Measurements from ENCODE around the gene MAP3K4.

MAP3K4 gene

DNA sequence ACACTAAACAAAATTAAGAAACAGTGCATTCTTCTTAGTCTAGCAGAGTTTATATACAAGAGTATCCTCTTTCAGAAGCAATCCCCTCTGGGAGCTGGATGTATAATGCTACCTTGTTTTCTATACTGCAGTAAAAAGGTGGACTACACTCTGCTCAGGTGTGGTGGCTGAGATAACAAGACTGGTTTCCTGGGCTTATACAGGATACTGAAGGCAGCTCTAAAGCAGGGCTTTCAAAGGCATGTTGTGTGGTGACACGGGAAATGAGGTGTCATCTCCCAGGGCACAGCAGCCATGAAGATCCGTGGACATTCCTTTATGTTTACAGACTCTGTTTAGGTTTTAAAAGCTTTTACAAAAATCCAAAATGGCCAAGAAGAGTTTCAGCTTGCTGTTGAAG lies 136.7 kb downstream of the MAP3K4 start:
- no peak for DNase-seq (ENCODE audit: low spot score)

DNA sequence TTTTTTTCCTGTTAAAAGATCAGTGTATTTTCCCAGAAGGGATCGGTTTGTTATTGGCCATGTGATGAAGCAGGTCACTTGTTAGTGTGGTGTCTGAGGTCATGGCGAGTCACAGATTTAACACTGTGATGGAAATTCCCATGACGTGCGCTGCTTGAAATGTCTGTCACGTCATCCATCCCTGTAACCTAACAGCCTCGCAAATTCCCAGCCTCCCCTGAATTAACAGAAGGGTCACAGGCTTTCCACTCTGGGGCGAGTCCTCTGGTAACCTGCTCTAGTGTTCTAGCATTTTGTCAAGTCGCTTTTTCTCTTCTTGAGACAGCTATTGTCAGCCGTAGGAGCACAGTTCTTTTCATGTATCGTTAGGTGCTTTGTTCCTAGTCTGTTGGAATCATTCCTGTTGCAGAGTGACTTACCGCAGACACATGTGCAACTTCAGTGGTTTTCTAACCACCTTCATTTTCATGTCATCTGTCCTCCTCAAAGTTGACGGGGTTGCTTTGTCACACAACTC lies 137.2 kb downstream of the MAP3K4 start:
- no peak for DNase-seq (ENCODE audit: low spot score)

DNA sequence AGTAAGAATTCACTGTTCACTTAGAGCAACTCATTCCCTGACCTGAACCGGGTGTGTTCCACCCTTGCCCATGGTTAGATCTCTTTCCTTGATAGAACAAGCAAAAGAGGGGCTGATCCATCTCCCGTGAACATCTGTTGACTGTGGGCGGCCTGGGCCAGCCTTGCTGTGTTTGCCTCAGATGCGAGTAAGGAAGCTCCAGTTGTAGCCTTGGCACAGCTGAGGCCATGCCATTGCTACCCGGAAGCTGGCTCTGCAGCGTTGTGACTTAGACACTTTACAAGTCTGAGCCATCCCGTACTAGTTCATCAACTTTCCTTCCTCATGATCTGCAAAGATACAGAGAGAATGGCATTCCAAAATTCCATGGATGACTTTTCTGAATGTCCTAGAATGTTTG lies 139.0 kb downstream of the MAP3K4 start:
- DNase-seq (ENCODE audit: low spot score), result no peak

DNA sequence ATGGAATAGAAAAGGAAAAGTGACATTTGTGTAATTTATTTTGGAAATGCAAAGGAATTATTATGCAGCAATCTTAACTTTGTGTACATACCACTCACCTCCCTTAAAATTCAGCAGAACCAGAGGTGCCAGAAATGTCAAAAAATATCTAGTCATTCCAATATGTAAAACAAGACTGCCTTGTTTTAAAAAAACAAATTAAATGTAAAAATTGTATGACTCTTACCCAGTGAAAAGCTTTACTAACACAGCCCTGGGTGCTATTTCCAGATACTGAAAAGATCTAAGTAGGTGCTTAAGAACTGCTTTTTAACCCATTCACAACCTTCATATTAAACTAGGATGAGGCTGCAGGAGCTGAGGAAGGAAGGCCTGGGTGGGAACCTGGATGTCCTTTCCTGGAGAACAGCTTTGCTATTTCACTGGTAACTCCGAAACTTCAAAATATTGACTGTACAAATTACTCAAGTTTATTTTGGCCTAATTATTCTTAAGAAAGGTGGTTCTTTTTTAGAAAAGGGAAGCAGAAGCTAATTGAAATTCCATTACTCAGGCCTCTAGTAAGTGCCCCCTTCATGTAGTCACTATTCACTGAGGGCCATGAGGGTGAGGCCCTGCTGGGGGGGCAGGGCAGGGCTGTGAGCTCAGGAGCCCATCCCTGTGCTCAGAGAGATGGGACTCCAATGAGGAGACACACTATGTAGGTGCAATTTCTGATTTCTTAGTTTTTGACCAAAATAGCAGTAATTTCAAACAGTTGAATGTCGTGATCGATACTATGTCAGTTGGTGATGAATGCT lies 139.6 kb downstream of the MAP3K4 start:
- DNase-seq (ENCODE audit: low spot score), result no peak

DNA sequence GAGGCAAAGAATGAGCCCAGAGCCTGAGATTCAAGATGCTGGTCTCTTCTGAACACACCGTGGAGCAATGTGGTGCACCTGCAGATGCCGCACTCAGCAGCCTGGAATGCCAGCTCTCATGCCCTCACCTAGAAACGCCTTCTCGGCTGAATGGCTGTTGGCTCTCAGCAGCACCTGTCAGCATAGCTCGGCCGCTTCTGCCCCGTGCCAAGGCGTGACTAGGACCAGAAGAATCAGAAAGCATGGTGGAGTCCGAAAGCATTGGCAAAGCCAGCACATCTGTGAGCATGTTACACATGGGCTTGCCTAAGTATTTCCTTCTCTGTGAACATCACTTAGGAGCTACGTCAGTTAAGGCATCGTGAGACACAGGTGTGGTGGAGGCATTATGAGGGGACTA lies 140.8 kb downstream of the MAP3K4 start:
- no peak for DNase-seq (ENCODE audit: low spot score)

DNA sequence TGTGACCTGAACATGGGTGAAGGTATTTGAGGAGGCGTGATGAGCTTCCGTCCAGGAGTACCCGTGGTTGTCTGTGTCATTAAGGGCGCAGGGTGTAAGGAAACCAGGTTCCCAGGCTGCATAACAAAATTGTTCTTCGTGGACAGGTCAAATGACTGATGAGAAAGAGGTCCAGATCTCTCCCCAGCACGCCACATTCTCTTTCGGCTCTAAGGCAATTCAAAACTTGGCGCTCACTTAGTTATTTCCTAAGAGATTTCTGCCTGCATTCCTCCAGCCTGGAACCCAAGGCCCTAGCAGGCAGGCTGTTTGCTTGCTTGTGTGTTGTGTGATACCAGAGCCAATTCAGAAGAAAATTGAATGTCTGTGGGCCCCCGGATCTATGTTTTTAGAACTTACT lies 142.4 kb downstream of the MAP3K4 start:
- no peak for DNase-seq (ENCODE audit: low spot score)

DNA sequence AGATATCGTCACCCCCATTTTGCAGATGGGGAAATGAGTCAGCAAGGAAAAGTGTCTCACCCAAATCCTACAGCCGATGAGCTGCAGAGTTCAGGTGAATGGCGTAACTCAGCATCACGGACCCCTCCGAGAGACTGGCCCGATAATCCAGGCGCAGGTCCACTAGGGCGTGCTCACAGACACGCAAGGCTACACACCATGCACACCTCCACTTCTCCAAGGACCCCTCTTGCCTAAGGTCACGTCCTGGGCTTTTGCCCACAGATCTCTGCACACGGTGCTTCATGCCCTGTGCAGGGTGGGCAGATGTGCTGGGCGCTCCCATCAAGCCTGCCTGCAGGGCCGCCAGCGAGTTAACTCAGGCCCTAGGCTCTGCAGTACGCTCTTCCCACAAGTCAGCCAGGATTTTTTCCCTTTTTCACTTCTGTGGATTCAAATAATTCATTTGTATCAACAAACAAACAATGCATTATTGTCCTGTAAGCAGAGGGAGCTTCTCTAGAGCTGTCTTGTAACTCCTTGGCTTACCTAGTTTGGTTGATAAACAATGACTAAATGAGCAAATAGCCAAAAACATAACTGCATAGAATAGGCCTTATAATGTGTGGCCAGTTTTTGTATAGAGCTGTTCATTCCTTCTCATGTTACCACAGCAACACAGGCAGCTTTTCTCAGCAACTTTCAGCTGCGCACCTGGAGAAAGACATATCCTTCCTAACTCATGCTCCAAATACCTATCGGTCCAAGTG lies 143.2 kb downstream of the MAP3K4 start:
- DNase-seq (ENCODE audit: low spot score), result no peak

DNA sequence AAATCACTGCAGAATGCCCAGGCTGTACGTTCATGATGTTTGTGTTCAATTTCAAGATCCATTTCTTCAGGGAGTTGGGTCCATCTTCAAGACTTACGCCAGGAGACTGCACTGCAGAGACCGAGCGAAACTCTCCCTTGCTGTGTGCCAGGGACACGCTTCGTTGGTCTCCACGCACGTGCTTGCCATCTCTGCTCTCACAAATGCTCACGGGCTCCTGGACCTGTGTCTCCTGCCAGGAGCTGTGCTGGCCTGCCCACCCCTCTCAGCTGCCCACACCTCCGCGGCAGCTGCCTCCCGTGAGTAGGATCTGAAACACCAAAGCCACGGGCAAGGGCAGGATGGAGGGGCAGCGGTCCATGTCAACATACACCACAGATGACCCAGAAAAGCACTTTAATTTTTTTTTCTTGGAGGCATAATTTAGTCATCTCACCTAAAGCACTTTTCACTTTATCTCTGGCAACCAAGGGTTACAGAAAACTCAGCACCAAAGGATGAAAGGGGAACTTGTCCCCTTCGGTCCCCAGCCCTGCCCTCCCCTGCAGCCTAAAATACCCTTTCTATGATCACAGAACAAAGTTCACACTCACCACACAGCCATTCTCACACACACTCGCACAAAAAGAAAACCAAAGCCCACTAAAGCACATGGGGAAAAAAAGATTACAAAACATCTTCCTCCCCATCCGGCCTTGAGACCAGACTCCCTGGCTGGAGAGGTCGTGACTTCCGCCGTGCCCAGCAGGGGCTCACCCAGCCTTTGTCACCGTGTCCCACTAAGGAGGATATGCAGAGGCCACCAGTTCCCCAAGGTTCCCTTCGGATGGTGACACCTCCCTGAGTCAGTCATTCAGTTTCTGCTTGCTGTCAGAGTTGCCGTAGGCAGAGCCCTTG lies 144.4 kb downstream of the MAP3K4 start:
- DNase-seq (ENCODE audit: low spot score), result no peak

DNA sequence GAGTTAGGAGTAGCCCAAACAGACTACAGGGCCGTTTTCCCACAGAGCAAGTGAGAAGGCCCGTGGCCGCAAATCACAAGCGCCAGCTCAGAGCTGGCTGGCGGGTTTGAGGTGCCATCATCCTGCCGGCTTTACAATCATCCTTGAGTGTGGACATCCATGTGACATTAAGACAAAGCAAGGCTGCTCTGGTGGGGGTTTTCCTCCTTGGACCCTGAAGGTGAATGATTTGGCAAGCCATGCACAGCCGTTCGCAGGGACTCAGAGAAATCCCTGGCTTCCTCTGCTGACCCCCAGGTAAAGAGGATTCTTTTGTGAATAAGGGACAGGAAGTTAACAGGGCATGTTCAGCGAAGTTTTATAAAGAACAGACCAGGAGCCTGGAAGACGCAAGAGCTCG lies 145.1 kb downstream of the MAP3K4 start:
- no peak for DNase-seq (ENCODE audit: low spot score)

DNA sequence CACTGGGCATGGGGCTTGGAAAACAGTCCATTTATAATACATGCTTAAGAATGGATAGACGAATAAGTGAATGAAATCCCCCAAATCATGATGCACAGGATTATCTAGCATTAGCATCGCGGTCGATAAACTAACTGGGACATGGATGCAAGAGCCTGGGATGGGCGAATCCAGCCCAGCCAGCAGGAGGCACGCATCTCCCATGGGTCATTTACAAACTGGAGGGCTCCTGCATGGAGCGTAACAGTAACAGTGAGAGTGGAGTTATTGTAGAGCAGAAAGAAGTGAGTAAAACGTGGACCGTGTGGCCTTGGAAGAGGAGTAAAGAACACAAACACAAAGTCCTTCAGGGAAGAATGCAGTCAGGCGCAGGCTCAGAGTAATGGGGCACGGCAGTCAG lies 145.8 kb downstream of the MAP3K4 start:
- no peak for DNase-seq (ENCODE audit: low spot score)

DNA sequence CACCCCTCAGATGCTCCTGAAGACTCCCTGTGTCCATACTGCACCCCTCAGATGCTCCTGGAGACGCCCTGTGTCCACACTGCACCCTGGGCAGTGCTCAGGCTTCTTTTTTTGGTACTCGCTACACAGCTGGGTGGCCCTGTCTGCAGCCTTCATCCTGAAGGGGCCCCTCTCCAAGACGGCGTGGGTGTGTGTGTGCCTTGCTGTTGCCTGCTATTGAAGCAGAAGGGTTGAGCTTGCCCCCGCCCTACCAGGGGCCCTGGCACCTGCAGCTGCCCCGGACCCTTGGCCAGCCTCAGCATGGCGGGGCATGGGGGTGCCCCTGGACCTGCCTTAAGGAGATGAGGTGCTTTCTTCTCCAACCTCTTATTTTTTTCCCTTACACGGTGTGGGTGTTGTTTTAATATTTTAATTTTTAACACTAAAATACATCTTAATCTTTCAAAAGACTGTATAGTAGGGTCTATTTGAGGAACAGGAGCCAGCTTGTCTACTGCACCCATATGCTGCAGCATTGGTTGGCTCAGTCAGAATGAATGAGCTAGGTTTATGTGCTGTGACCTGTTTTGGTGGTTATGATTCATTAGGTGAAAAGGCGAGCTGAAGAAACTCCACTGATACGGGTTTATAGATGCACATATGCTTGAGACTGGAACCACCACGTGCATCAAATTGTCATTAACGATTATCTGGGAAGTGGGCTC lies 146.4 kb downstream of the MAP3K4 start:
- DNase-seq (ENCODE audit: low spot score), result no peak

DNA sequence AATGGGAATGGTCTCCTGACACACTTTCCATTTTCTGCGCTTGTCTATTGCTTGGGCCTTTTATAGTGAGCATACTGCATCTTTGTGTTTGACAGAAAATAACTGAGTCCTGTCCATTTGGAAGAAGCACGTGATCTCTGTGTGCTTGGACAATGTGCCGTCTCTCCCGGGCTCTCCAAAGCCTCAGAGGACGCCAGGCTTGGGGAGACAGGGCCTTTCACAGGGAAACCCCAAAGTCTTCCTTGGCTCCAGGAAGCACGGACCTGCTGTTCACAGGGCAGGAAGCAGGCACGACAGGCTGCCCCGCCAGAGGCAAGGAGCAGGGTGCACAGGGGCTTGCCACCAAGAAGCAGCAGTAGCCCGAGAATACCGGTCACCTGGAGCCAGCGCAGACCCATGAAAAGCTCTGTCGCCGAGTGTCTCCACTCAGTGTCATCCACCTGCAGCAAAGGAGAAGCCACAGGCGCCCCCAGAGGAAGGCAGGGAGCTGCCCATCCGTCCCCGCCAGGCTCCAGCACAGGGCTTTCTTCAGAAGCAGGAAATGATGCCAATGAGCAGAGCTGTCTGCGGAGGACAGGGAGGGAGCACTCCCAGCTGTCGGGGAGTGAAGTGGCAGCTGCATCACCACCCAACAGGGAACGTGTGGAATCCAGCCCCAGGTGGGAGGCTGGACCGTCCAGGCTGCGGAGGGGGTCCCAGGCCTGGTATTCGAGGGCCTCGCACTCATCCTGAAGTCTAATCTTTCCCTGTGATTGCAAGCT lies 147.2 kb downstream of the MAP3K4 start:
- DNase-seq (ENCODE audit: low spot score), result no peak

DNA sequence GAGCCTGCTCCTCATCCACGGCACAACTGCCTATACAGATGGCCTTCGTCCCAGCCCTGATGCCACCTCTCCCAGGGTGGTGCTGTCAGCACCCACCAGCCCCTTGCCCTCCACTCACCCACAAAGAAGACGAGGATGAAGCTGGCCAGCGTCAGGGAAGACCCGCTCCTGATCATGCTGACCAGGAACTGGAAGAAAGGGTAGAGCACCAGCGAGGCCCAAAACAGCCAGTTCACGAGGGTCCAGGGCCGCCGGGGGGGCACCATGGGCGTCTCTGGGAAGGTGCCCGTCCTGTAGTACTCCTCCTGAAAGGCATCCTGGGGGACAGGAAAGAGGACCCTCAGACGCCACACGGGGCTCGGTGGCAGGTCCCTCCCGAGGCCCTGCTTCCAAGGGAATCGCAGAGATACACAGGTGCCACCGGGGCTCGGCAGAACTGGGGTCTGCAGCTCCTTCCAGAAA lies 147.8 kb downstream of the MAP3K4 start:
- no peak for DNase-seq (ENCODE audit: low spot score)

DNA sequence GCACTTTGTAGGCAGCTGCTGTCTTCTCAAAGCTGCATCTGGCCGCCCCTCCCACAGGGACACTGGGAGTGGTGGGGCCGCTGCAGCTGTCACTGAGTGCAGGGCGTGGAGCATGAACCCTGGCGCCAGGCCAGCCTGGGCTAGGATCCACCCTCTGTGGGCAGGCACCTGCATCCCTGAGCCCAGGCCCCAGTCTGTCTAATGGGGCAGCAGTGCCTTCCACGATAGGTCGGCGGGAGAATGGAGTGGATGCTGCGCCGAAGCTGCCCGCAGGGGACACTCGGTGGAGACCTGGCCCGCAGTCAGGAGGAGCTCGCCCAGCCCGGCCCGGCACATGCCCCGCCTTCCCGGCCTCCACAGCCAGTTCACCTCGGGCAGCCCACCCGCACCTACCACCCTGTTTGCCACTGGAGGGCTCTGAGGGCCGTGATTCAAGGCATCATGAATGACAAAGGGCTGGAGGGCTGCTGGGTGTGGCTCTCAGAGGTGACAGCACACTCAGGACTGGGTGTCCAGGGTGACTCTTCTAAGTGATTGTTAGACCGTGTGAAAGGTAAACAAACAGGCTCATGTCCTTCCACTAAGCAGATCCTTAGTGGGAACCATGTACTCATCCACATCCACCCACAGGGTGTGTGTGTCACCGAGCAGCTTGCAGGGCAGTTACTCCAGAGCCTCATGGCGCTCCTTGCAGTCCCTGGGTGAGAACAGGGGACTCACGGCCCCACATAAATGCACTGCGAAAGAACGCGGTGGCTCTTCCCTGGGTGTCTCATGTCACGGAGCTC lies 148.4 kb downstream of the MAP3K4 start:
- DNase-seq (ENCODE audit: low spot score), result no peak

DNA sequence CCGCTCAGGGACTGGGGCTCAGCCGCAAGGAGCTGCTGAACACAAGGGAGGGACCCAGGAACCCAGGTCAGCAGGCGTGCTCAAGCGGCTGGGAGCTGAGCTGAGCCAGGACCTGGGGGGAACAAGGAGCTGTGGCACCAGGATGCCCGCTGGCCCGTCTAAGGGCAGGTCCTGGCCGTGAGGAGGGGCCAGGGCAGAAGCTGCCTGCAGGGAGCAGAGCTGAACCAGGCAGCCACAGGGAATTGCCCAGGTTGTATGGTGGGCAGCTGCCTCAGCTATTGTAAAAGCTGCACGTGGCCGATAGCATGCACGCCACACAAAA lies 148.9 kb downstream of the MAP3K4 start:
- no peak for DNase-seq (ENCODE audit: low spot score)

DNA sequence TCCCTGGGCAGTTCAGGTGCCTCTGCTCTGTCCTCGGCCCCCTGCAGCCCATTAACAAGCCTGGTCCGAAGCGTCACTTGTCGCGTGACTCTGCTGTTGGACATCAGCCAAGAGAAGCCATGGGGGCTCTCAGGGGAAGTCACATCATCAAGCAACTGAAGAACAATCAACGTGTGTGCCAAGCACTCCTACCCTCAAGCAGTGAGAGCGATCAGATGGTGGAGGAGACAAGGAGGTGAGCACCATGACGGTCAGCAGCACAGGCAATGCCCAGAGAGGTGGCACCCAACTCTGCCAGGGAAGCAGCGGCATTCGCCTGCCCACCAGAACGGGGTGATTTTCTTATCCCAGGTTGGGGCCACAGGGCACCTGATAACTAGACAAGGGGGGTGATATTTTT lies 149.6 kb downstream of the MAP3K4 start:
- peak; percentile 10 for DNase-seq (ENCODE audit: low spot score)

DNA sequence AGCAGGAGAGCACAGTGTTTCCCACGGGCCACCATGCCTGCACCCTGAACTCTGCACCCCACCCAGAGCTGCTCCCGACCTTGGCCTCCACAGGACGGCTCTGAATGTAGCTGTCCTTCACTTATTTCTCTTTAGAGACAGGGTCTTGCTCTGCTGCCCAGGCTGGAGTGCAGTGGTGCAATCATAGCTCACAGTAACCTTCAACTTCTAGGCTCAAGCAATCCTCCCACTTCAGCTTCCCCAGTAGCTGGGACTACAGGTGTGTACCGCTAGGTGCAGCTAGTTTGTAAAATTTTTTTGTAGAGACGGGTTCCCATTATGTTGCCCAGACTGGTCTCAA lies 151.4 kb downstream of the MAP3K4 start:
- DNase-seq (ENCODE audit: low spot score), result no peak

DNA sequence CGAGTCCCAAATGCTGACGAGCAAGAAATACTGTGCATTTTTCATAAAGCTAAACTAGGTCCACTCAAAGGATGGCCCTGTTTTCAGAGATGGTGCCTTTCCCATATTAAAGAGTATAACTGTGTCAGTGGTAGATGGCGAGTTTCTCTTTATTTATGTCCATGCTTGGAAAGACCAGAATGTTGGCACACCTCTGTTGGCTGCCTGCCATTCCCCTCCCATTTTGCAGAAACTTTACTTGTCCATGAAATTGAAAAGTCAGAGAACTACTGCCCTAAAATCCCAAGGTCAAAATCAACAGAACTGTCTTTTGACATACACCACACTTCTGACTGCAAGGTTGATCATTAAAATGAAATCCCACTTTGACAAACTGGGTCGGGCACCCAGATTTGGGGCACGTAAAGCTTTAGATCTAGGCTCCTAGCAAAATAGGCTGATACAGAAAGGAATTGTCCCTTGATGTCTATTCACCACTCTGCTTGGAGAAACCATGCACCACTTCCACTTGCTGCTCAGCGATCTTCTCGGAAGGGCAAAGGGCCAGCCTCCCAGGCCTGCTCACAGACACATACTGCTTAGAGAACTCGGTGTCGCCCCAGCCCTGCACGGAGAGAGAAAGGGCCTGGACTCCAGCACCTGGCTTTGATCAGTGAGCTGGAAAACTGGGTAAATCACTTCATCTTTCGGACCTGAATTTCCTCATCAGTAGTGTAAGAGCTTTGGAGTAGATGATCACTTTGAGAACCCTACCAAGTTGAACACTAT lies 152.3 kb downstream of the MAP3K4 start:
- DNase-seq (ENCODE audit: low spot score), result no peak

DNA sequence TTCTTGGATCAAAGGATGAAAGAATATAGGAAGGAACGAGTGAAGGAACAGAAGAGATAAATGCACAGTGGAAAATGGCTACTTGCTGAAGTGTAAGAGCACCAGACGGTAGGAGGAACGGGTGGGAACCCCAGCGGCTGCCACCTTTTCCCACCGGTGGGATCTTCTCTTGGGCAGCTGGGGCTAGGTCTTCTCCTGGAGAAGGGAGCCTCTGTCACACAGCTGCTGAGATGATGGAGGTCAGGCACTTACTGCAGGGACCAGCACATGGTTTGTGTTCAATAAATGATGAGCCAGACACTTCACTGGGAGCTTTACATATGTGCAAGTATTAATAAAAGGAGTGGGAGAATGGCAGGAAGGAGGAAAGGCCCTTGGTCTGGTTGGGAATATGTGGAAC lies 158.6 kb downstream of the MAP3K4 start:
- no peak for DNase-seq (ENCODE audit: low spot score)

DNA sequence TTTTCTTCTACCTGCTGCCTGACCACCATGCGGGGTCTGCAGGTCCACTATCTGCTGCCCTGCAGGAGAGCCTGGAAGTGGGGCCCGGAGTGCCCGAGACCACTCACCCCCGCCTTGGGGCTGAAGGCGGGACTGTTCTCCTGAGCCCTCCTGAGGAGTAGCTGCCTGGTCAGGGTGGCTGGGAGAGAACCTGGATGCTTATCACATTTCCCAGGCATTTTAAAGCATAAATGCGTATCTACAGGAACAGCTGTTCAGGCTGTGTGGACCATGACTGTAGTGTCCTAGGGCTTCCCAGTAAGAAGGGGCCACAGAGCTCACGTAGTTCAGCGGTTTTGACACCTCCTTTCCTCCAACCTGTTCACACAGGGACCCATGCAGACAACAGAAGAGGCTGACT lies 159.0 kb downstream of the MAP3K4 start:
- DNase-seq (ENCODE audit: low spot score), result no peak

All from kidney capillary endothelial cell (primary cell).